SK-N-MC (cell line): ENCODE results near the gene TDP2.

Experiments used
- DNase-seq: peaks from one replicate; pipeline ENCODE4 v3.0.0-alpha.2; 2011; ENCODE audit warnings: low read depth, low spot score
- H3K27ac ChIP-seq: fragments of 200-600 bp; sonication (generic); 2 replicates; pipeline ENCODE4 v1.5.1; 2016; ENCODE audit warnings: mixed run types
- H3K36me3 ChIP-seq: fragments of 200-600 bp; sonication (generic); 2 replicates; pipeline ENCODE4 v1.6.1; 2017; ENCODE audit warnings: antibody characterized with exemption, low read length, mixed read lengths; ENCODE audit not compliant: insufficient read depth
- H3K4me3 ChIP-seq: fragments of 200-600 bp; sonication (generic); 2 replicates; pipeline ENCODE4 v1.5.1; 2016
- H3K9ac ChIP-seq: fragments of 200-600 bp; sonication (generic); 2 replicates; pipeline ENCODE4 v1.8.0; 2017; ENCODE audit warnings: mixed run types, mixed read lengths; ENCODE audit not compliant: insufficient read length
- H3K9me3 ChIP-seq: fragments of 200-600 bp; sonication (generic); 2 replicates; pipeline ENCODE4 v1.6.1; 2017; ENCODE audit warnings: low read depth, mild to moderate bottlenecking, antibody characterized with exemption, low read length, moderate library complexity, mixed read lengths
- EZH2 ChIP-seq: fragments of 200-600 bp; sonication (generic); IDR thresholded peaks from one replicate; pipeline ENCODE4 v1.6.1; 2017; ENCODE audit warnings: antibody characterized with exemption
- FOXP2 ChIP-seq: optimal IDR thresholded peaks from 2 replicates; pipeline ENCODE3; 2011; ENCODE audit warnings: mild to moderate bottlenecking, moderate library complexity; ENCODE audit not compliant: insufficient read depth; ENCODE audit errors: extremely low read length, control extremely low read depth
- POLR2AphosphoS5 ChIP-seq: IDR thresholded peaks from 2 replicates; pipeline ENCODE4 v1.6.1; 2012; ENCODE audit warnings: mild to moderate bottlenecking, low read depth, low read length, borderline replicate concordance

TDP2 gene, protein sequence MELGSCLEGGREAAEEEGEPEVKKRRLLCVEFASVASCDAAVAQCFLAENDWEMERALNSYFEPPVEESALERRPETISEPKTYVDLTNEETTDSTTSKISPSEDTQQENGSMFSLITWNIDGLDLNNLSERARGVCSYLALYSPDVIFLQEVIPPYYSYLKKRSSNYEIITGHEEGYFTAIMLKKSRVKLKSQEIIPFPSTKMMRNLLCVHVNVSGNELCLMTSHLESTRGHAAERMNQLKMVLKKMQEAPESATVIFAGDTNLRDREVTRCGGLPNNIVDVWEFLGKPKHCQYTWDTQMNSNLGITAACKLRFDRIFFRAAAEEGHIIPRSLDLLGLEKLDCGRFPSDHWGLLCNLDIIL

GRCh38 chr6:24666641-24667377 is at the start of gene TDP2, which contains the start of gene ACOT13:
Gene TDP2, minus strand, starts transcription at chr6:24666899. Its CDS starts 37 bp downstream, at chr6:24666862.
Gene ACOT13, plus strand, starts transcription at chr6:24667077. Its CDS starts 187 bp downstream, at chr6:24667264.
- H3K36me3 ChIP-seq, result peaks cover 34% of the 10 kb centered on the region
- DNase-seq, result peak; percentile 81
- H3K9ac ChIP-seq, result peak within 1 kb of the TSS; percentile 97
- no peaks in the 10 kb centered on the region; the same call in 1 of the 2 replicates for H3K9me3 ChIP-seq
- H3K27ac ChIP-seq, result peak within 1 kb of the TSS; percentile 72
- H3K4me3 ChIP-seq, result peak within 1 kb of the TSS; percentile 97
- TF ChIP-seq FOXP2, result peak; percentile 92
- no peak for TF ChIP-seq EZH2
- TF ChIP-seq POLR2AphosphoS5, result peak; percentile 94

DNA sequence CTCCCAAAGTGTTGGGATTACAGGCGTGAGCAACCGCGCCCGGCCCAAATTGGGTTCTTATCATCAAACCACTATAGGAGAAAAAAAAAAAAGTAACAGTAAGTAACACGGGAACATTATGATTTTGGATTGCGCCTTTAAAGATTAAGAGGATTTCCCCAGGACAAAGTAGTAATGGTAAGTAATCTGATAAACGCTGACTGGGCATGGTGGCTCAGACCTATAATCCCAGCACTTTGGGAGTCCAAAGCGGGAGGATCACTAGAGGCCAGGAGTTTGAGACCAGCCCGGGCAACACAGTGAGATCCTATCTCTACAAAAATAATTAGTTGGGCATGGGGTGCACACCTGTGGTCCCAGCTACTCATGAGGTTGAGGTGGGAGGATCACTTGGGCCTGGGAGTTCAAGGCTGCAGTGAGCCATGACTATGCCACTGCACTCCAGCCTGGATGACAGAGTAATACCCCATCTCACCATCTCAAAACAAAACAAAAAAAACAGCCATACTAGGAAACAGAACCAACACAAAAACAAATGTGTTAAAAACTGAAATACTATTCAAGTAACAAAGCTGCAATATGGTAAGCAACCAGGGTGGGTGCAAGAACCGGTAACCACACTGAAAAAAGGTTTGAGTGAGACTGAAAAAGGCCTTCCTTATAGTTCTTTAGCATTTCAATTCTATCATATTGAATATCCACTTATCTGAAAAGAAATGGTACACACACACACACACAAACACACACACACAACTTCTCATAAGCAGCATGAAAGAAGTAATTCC is 44.0 kb upstream of the TDP2 start:
- Histone ChIP-seq H3K9me3 (no peaks in the 10 kb centered on the region), H3K36me3 (peaks cover 99% of the 10 kb centered on the region), H3K4me3 (no peak overlapping the region), H3K27ac (no peak overlapping the region; the same call in 1 of the 2 replicates), H3K9ac (no peak overlapping the region)
- no peak for DNase-seq
- TF ChIP-seq EZH2 (no peak), FOXP2 (no peak), POLR2AphosphoS5 (no peak)

DNA sequence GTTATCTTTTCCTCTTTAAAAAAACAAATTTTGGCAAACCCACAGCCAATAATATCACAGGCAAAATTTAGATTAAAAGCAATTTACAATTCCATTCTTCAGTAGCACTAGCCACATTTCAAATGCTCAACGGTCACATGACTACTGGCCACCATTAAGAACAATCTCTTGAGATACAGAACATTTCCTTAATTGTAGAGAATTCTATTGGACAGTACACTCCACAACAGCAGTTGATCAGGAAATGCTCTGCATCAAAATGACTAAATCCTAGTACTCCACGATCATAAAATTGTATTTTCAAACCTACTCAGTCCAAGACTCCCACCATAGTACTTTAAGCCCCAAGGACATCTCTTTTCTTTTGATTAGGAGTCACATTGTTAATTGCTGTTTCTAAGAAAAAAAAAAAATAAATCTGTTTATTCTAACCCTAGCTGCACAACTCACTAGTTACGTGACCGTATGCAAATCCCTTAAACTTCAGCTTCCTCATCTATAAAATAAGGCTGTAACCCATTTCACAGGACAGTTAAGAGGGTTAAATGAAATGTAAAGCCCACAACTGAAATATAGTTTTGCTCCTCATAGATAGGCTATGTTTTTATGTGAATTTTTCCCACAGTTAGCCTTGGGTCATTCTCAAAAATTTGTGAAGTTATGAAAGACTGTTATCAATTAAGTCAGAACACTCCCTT is 42.5 kb upstream of the TDP2 start:
- Histone ChIP-seq H3K4me3 (no peak overlapping the region), H3K27ac (no peak overlapping the region), H3K9me3 (no peaks in the 10 kb centered on the region), H3K9ac (no peak overlapping the region), H3K36me3 (peaks cover 99% of the 10 kb centered on the region)
- TF ChIP-seq POLR2AphosphoS5 (no peak), EZH2 (no peak), FOXP2 (no peak)
- DNase-seq, result no peak

DNA sequence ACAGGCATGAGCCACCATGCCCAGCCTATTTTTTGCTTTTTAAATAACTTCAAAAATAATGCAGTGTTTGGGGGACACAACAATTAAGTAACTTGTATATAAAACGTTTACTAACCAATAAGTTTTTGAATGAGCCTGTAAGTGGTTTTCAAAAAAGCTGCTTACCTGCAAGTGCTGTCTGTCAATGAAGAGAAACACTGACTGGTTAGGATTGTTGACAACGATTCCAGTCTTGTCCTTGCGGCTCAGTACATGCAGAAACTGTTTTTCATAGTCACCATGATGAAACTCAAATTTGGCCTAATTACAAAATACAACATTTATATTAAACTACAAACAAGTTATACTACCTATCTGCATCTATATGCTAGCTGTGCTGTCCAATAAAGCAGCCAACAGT is 41.9 kb upstream of the TDP2 start:
- H3K9ac ChIP-seq, result no peak overlapping the region
- DNase-seq, result no peak
- H3K36me3 ChIP-seq, result peaks cover 99% of the 10 kb centered on the region
- TF ChIP-seq POLR2AphosphoS5, result no peak
- no peak for TF ChIP-seq EZH2
- TF ChIP-seq FOXP2, result no peak
- no peak overlapping the region for H3K27ac ChIP-seq
- H3K9me3 ChIP-seq, result no peaks in the 10 kb centered on the region
- H3K4me3 ChIP-seq, result no peak overlapping the region

- no peak for TF ChIP-seq EZH2
- no peak for TF ChIP-seq POLR2AphosphoS5
- TF ChIP-seq FOXP2, result no peak
- peak overlapping the region; percentile 49 for H3K27ac ChIP-seq
- H3K36me3 ChIP-seq, result peaks cover 85% of the 10 kb centered on the region
- H3K9me3 ChIP-seq, result no peaks in the 10 kb centered on the region
- no peak for DNase-seq
- H3K4me3 ChIP-seq, result no peak overlapping the region
- no peak overlapping the region for H3K9ac ChIP-seq
Observed at GRCh38 chr6:24704468-24704867, 37.8 kb upstream of the TDP2 start.

- no peak for DNase-seq
- H3K27ac ChIP-seq, result 0 out of 2 replicates have a peak overlapping the region, but pooled peaks have one; percentile 45
- TF ChIP-seq EZH2 (no peak), FOXP2 (no peak), POLR2AphosphoS5 (no peak; the same call in 1 of the 2 replicates)
- H3K9me3 ChIP-seq, result no peaks in the 10 kb centered on the region
- peaks cover 74% of the 10 kb centered on the region for H3K36me3 ChIP-seq
- no peak overlapping the region for H3K9ac ChIP-seq
- no peak overlapping the region for H3K4me3 ChIP-seq
Observed at GRCh38 chr6:24702720-24703282, 36.1 kb upstream of the TDP2 start.

- no peak for DNase-seq
- Histone ChIP-seq H3K9me3 (no peaks in the 10 kb centered on the region), H3K4me3 (no peak overlapping the region), H3K27ac (no peak overlapping the region), H3K36me3 (peaks cover 44% of the 10 kb centered on the region), H3K9ac (no peak overlapping the region)
- TF ChIP-seq POLR2AphosphoS5 (no peak), EZH2 (no peak), FOXP2 (no peak)
Observed at GRCh38 chr6:24699521-24700359, 33.0 kb upstream of the TDP2 start.
